A673 (cell line): ENCODE results near the gene ATL1. TPM values are rescaled to one million over a fixed set of nuclear protein-coding genes. Genes with fewer than 3 reads are reported as not detected.
A peak's percentile ranks its signal among the peaks of the same experiment; 100 is the strongest.

Experiments used
- BruUV-seq: library from RNA; stranded (reverse); fragments of 400-500 nt; replicated peaks from 2 replicates; lab custom pipeline; 2021; lab: Mats Ljungman, UMichigan
- CTCF ChIA-PET: fragments of 300-600 bp; sonication (Branson Sonifier 250); formaldehyde crosslinking; loops from one replicate; lab custom pipeline; 2022; ENCODE audit warnings: antibody characterized with exemption; lab: Charles Lee
- POLR2A ChIA-PET: fragments of 300-600 bp; sonication (Branson Sonifier 250); formaldehyde crosslinking; loops from one replicate; lab custom pipeline; 2022; ENCODE audit warnings: antibody characterized with exemption; ENCODE audit not compliant: low non-redundant PET; lab: Charles Lee
- DNase-seq: peaks from one replicate; pipeline ENCODE4 v3.0.0-alpha.2; 2015; ENCODE audit warnings: low spot score
- H3K27ac ChIP-seq: fragments of 200-600 bp; sonication (generic); 2 replicates; pipeline ENCODE4 v1.5.1; 2016; ENCODE audit warnings: mixed run types, low read depth, mild to moderate bottlenecking, mixed read lengths, antibody characterized with exemption, low read length; ENCODE audit not compliant: poor library complexity, severe bottlenecking
- H3K27me3 ChIP-seq: fragments of 200-600 bp; sonication (generic); replicated peaks from 2 replicates; pipeline ENCODE4 v1.6.1; 2017; ENCODE audit warnings: mixed run types, low read depth, mild to moderate bottlenecking, mixed read lengths, antibody characterized with exemption, low read length; ENCODE audit not compliant: insufficient read depth, poor library complexity
- H3K36me3 ChIP-seq: fragments of 200-600 bp; sonication (generic); 2 replicates; pipeline ENCODE4 v1.6.1; 2016; ENCODE audit warnings: mixed run types, mild to moderate bottlenecking, mixed read lengths, antibody characterized with exemption, low read length; ENCODE audit not compliant: insufficient read depth, poor library complexity, severe bottlenecking
- H3K4me1 ChIP-seq: fragments of 200-600 bp; sonication (generic); 2 replicates; pipeline ENCODE4 v1.6.1; 2017; ENCODE audit warnings: mixed run types, mild to moderate bottlenecking, mixed read lengths, antibody characterized with exemption, low read length; ENCODE audit not compliant: insufficient read depth, poor library complexity, severe bottlenecking
- H3K4me3 ChIP-seq: fragments of 200-600 bp; sonication (generic); 2 replicates; pipeline ENCODE4 v1.5.1; 2016; ENCODE audit warnings: low read depth, mixed run types, mild to moderate bottlenecking, mixed read lengths, low read length; ENCODE audit not compliant: poor library complexity, severe bottlenecking
- H3K9me3 ChIP-seq: fragments of 200-600 bp; sonication (generic); 2 replicates; pipeline ENCODE4 v1.6.1; 2016; ENCODE audit warnings: mixed run types, low read depth, mild to moderate bottlenecking, mixed read lengths, antibody characterized with exemption, low read length; ENCODE audit not compliant: poor library complexity, severe bottlenecking
- CTCF ChIP-seq: fragments of 300-800, 200-600 bp; sonication (generic); conservative IDR thresholded peaks from 2 replicates; pipeline ENCODE4 v1.5.1; 2017; ENCODE audit warnings: low read depth, mild to moderate bottlenecking, antibody characterized with exemption, low read length, moderate library complexity, mixed read lengths
- EZH2 ChIP-seq: fragments of 200-600 bp; sonication (generic); IDR thresholded peaks from 2 replicates; pipeline ENCODE4 v1.6.1; 2017; ENCODE audit warnings: borderline replicate concordance, low read depth, mild to moderate bottlenecking, mixed read lengths, antibody characterized with exemption, low read length; ENCODE audit not compliant: poor library complexity, severe bottlenecking
- intact Hi-C: fragments of 100-400 bp; cut with micrococcal nuclease; formaldehyde crosslinking; loops from one replicate; pipeline ENCODE4 v1.10.0; 2022; ENCODE audit not compliant: unreplicated experiment
- total RNA-seq: library from RNA; stranded (reverse); gene quantifications from 2 replicates; pipeline ENCODE4 v1.2.3, GENCODE V29; 2021

The ATL1 gene
- total RNA-seq, 1 experiment from 2014 or later: 9.8 TPM

- intact Hi-C loops: loop anchor here (2.0 to 5.0 kb wide), 2 partner anchors 110 to 177 kb away; no protein-coding TSS in a partner anchor
- POLR2A ChIA-PET: no interaction called here
These were observed 42.1 kb downstream of the ATL1 start for GRCh38 chr14:50602035-50602434.

GRCh38 chr14:50603565-50603964 lies 43.6 kb downstream of the ATL1 start:
- intact Hi-C loops: loop anchor here (2.0 to 5.0 kb wide), 2 partner anchors 109 to 175 kb away; no protein-coding TSS in a partner anchor
- no TSS peak for BruUV-seq

More at GRCh38 chr14:50602035-50602434, 42.1 kb downstream of the ATL1 start:
- BruUV-seq: no TSS peak
- no peak overlapping the region for H3K27ac ChIP-seq
- H3K36me3 ChIP-seq: no peaks in the 10 kb centered on the region
- no peak overlapping the region for H3K4me3 ChIP-seq
- TF ChIP-seq CTCF: no peak
- TF ChIP-seq EZH2: no peak
- H3K27me3 ChIP-seq: no peaks in the 10 kb centered on the region
- DNase-seq: no peak
- no peaks in the 10 kb centered on the region for H3K9me3 ChIP-seq
- CTCF ChIA-PET: no interaction called here
- H3K4me1 ChIP-seq: peaks cover 12% of the 10 kb centered on the region

GRCh38 chr14:50605766-50606165 lies 45.8 kb downstream of the ATL1 start:
- intact Hi-C loops: no loop called here
- Histone ChIP-seq H3K27me3 (no peaks in the 10 kb centered on the region), H3K36me3 (no peaks in the 10 kb centered on the region), H3K4me1 (peaks cover 12% of the 10 kb centered on the region), H3K4me3 (no peak overlapping the region), H3K27ac (no peak overlapping the region), H3K9me3 (no peaks in the 10 kb centered on the region)
- CTCF ChIA-PET: interaction anchor here (1.0 kb wide), 1 partner anchor 255 kb away, joined by 3 read pairs; no protein-coding TSS in a partner anchor
- no TSS peak for BruUV-seq
- TF ChIP-seq EZH2 (no peak), CTCF (no peak)
- POLR2A ChIA-PET: no interaction called here
- peak; percentile 55 for DNase-seq

More at GRCh38 chr14:50603565-50603964, 43.6 kb downstream of the ATL1 start:
- no peak for DNase-seq
- Histone ChIP-seq H3K27ac (no peak overlapping the region), H3K36me3 (no peaks in the 10 kb centered on the region), H3K27me3 (no peaks in the 10 kb centered on the region), H3K4me3 (no peak overlapping the region), H3K4me1 (peaks cover 12% of the 10 kb centered on the region), H3K9me3 (no peaks in the 10 kb centered on the region)
- ChIA-PET POLR2A (no interaction called here), CTCF (no interaction called here)
- TF ChIP-seq CTCF (no peak), EZH2 (no peak)
